NCI-H345 (cell line): ENCODE results near the gene ACAA1.
"Not testable (repeated sequence)": the region's sequence is repeated elsewhere in the genome, so short reads cannot be mapped to it uniquely, and the experiment has no call there.

ENCODE experiments used
- DNase-seq: peaks from one replicate; lab custom pipeline; 2025; lab: John Stamatoyannopoulos, UW

ACAA1 gene

DNA sequence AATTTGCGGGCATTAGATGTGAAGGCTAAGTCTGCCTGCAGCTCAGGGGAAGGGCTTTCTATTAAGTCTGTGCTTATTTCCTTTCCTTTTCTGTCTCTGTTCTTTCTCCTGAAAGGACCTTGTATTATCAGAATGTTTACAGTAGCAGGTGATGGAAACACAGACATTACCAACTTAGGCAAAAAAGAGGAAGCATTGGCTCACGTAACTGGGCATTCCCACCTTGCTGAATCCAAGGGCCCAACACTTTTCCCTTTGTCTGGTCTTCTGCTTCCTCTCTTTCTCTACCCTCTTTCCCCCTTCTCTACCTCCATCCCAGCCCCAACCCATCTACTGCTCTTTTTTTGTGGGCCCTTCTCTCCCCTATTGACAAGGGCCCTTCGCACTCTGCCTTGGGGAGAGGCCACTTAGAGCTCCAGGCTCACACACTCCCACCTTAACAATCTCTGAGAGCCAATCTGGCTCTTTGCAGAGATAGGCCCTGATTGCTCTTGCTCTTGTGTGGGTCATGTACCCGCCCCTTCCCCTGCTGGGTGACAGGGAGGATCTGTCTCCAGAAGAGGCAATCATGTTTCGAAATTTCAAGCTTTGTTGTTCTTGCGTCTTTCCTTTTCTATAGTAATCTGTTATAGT is 35.0 kb downstream of the ACAA1 start:
- no peak for DNase-seq

- DNase-seq, result no peak
Observed at GRCh38 chr3:38100498-38100897, 36.4 kb downstream of the ACAA1 start.

DNA sequence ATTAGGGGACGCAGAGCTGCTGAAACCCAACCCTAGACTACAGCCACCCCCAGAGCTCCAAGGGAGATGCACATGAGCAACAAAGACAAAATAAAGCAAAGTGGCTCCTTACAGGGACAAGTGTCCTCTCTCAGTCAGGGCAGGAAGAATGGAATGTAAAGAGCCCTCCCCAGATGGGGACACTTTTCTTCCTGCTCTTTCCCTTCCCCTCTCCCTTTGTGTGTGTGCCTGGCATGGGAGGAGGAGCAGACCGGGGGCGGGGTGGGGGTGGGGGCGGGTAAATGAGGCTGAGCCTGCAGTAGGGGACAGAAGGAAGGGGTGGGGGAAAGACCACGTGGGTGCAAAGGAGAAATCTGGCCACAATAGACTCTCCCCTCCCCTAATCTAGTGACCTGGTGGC is 37.4 kb downstream of the ACAA1 start:
- DNase-seq, result no peak

DNA sequence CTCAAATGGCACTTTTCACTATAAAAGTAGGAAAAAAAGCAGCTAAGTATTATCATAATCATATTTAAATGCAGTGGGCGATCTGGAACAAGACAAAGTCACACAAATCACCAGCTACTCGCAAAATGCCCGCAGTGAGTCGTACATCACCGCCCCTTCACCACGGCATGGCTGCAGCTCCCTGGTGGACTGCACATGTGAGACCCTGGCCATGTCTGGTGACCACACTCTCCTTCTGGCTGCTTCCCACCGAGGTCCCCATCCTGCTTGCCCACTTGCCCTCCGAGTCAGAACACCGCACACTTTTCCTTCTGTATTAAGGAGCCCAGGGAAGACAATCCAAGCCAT is 38.6 kb downstream of the ACAA1 start:
- no peak for DNase-seq

GRCh38 chr3:38097446-38098375 is 39.2 kb downstream of the ACAA1 start:
- no peak for DNase-seq

GRCh38 chr3:38095669-38096483 is 41.1 kb downstream of the ACAA1 start:
- DNase-seq, result no peak

DNA sequence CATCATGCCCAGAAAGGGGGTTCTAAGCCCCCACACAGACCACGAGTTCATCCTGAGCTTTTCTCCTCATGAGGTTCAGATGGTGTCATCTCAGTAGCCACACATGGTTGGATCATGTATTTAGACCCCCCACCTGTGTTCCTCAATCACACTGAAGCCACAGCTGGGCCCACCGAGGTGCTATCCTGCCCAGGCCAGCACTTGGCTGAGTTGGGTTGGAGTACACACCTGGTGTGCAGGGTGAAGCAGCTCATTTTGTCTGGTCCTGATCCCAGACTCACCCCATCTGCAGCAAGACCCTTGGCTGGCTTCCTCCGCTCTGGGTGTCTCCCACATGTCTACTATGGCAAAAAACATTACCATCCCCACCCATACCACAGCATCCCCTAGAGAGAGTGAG is 41.9 kb downstream of the ACAA1 start:
- no peak for DNase-seq

GRCh38 chr3:38090453-38090852 is 46.5 kb downstream of the ACAA1 start:
- no peak for DNase-seq

- DNase-seq, result no peak
Observed at GRCh38 chr3:38089163-38089562, 47.8 kb downstream of the ACAA1 start.

- no peak for DNase-seq
Observed at GRCh38 chr3:38088126-38089078, 48.5 kb downstream of the ACAA1 start.

GRCh38 chr3:38087278-38087677 is 49.6 kb downstream of the ACAA1 start:
- DNase-seq, result not testable (repeated sequence)

GRCh38 chr3:38086496-38086895 is 50.4 kb downstream of the ACAA1 start:
- no peak for DNase-seq

DNA sequence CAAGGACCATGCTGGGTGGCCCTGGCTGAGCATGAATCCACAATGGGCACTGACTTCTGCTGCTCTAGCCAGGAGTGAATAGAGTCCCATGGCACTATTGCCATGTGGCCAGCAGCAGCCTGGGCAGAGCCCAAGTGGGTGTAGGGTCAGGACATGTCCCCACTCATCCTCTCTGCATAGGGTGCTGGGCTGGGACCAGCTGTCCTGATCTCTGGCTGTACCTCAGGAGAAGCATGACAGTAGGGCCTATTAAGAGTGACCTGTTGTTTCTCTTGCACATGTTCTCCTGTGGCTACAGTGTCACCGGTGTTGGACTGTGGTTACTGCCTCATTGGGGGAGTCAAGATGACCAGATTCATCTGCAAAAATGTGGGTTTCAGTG is 51.0 kb downstream of the ACAA1 start:
- no peak for DNase-seq

GRCh38 chr3:38085311-38085942 is 51.5 kb downstream of the ACAA1 start:
- DNase-seq, result no peak

DNA sequence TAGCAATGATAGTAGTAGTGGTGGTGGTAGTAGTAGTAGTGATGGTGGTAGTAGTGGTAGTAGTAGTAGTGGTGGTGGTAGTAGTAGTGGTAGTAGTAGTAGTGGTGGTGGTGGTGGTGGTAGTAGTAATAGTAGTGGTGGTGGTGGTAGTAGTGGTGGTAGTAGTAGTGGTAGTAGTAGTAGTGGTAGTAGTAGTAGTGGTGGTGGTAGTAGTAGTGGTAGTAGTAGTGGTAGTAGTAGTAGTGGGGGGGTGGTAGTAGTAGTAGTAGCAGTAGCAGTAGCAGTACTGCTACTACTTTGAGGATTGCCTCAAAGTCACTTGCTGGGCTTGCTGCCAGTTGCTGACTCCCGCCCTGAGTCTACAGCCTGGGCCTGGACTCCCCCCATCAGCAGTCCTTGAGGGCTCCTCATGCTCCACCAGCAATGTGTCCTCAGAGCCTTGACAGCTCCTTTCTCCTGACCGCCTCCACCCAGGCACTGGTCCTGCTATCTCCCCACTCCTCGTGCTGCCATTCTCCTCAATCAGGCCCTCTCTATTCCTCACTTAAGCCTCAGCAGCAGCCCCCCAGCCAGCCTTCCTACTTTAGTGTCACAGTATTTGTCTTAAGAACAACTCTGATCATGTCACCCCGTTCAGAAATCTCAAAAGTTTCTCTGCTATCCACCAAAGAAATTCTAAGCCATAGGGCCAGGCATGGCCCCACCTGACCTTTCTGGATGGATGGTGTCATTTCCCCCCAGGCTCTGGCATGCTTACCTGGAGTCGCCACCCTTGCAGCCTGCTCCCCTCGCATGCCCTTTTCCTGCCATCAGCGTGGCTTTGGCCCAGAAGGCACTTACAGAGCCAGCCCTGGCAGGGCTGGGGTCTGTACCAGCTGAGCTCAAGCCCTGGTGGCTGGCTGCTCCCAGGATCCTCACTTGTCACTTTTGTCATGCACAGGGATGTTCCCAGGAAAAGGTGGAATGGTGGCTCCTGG is 52.3 kb downstream of the ACAA1 start:
- DNase-seq, result no peak

DNA sequence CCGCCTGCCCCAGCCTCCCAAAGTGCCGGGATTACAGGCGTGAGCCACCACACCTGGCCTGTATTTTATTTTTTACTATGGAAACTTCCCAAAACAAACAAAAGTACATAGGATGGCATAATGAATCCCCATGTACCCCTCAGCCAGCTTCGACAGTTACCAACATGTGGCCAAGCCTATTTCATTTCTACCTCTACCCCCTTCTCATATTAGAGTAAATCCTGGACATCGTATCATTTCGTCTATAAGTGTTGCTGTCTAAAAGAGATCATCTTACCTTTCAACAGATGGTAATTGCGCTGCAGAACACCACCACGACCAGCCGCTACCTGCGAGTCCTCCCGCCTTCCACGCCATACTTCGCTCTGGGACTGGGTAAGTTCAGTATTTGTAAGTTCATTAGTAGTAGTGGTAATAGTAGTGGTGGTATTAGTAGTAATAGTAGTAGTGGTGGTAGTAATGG is 53.0 kb downstream of the ACAA1 start:
- no peak for DNase-seq

DNA sequence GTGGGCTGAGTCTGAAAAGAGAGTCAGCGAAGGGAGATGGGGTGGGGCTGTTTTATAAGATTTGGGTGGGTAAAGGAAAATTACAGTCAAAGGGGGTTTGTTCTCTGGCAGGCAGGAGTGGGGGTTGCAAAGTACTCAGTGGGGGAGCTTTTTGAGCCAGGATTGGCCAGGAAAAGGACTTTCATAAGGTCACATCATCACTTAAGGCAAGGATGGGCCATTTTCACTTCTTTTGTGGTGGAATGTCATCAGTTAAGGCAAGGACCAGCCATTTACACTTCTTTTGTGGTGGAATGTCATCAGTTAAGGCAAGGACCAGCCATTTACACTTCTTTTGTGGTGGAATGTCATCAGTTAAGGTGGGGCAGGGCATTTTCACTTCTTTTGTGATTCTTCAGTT is 53.7 kb downstream of the ACAA1 start:
- not testable (repeated sequence) for DNase-seq

DNA sequence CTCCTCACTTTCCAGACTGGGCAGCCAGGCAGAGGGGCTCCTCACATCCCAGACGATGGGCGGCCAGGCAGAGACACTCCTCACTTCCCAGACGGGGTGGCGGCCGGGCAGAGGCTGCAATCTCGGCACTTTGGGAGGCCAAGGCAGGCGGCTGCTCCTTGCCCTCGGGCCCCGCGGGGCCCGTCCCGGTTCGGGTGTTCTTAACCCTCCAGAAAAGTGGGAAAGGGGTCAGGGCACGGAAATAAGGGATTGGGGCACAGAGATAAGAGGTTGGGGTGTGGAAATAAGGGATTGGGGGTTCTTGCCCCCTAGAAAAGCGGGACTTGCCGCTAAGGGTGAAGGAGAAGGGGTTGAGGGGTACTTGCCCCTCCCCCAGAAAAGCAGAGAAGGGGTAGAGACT is 54.6 kb downstream of the ACAA1 start:
- DNase-seq, result not testable (repeated sequence)

DNA sequence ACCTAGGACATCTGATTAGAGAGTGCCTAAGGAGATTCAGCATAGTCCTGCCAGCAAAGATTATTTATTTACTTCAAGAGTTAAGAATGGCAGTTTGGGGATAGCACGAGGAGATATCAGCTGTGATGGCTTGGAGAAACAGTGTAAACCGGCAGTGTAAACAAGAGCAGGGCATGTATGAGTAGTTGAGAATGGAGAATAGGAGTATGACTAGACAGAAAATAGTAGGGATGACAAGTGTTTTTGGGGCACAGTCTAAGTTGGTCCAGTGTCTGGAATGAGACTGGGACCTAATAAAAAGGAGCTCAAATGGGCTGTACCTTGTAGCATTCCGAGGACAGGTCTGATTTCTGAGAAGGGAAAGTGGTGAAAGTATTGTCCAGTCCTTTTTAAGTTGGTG is 59.9 kb downstream of the ACAA1 start:
- not testable (repeated sequence) for DNase-seq
